Trophoblast cell (in vitro differentiated cells and primary cell): ENCODE data around the gene SRPK2.
"Not testable (repeated sequence)": the region's sequence is repeated elsewhere in the genome, so short reads cannot be mapped to it uniquely, and the experiment has no call there.

Source experiments
- DNase-seq, 2 donors: peaks; one replicate each; pipeline ENCODE4 v3.0.0-alpha.2; 2016
- H2AFZ ChIP-seq: 2 replicates; pipeline ENCODE4 v1.6.1; 2013; ENCODE audit warnings: low read length, moderate library complexity, mild to moderate bottlenecking; ENCODE audit not compliant: insufficient read depth, poor library complexity
- H2AK5ac ChIP-seq: 2 replicates; pipeline ENCODE4 v1.6.1; 2013; ENCODE audit warnings: mild to moderate bottlenecking, low read length
- H2BK120ac ChIP-seq: 2 replicates; pipeline ENCODE4 v1.6.1; 2013; ENCODE audit warnings: low read length, mild to moderate bottlenecking, moderate library complexity; ENCODE audit not compliant: insufficient read depth, poor library complexity
- H2BK12ac ChIP-seq: 2 replicates; pipeline ENCODE4 v1.6.1; 2013; ENCODE audit warnings: mild to moderate bottlenecking, low read length, moderate library complexity
- H2BK5ac ChIP-seq: 2 replicates; pipeline ENCODE4 v1.6.1; 2013; ENCODE audit warnings: low read length, low read depth, moderate library complexity, mild to moderate bottlenecking; ENCODE audit not compliant: poor library complexity
- H3K14ac ChIP-seq: 2 replicates; pipeline ENCODE4 v1.6.1; 2013; ENCODE audit warnings: mild to moderate bottlenecking, low read length
- H3K18ac ChIP-seq: 2 replicates; pipeline ENCODE4 v1.6.1; 2013; ENCODE audit warnings: mild to moderate bottlenecking, low read length
- H3K23ac ChIP-seq: 2 replicates; pipeline ENCODE4 v1.6.1; 2013; ENCODE audit warnings: low read length
- H3K27ac ChIP-seq: 2 replicates; pipeline ENCODE4 v1.5.1; 2013; ENCODE audit warnings: low read depth, mild to moderate bottlenecking, inconsistent platforms, low read length, moderate library complexity
- H3K27me3 ChIP-seq: 2 replicates; pipeline ENCODE4 v1.6.1; 2013; ENCODE audit warnings: inconsistent platforms, mild to moderate bottlenecking, low read length, moderate library complexity; ENCODE audit not compliant: insufficient read depth
- H3K36me3 ChIP-seq, 2 experiments: 1 replicate in 1 of 2; 2 replicates in 1 of 2; pipeline ENCODE4 v1.6.1; 2013; ENCODE audit warnings: low read length in 2 of 2, mild to moderate bottlenecking in 2 of 2, moderate library complexity in 1 of 2; ENCODE audit not compliant: insufficient read depth in 2 of 2, control insufficient read depth in 1 of 2
- H3K4ac ChIP-seq: 2 replicates; pipeline ENCODE4 v1.6.1; 2013; ENCODE audit warnings: low read depth, mild to moderate bottlenecking, low read length, moderate library complexity
- H3K4me1 ChIP-seq, 2 experiments: 1 replicate in 1 of 2; 2 replicates in 1 of 2; pipeline ENCODE4 v1.6.1; 2013; ENCODE audit warnings: low read length in 2 of 2, mild to moderate bottlenecking in 2 of 2, moderate library complexity in 1 of 2; ENCODE audit not compliant: insufficient read depth in 2 of 2, control insufficient read depth in 1 of 2
- H3K4me2 ChIP-seq: 2 replicates; pipeline ENCODE4 v1.6.1; 2013; ENCODE audit warnings: inconsistent platforms, mild to moderate bottlenecking, low read length, moderate library complexity
- H3K4me3 ChIP-seq: 2 replicates; pipeline ENCODE4 v1.5.1; 2013; ENCODE audit warnings: mild to moderate bottlenecking, low read depth, low read length, inconsistent platforms
- H3K79me1 ChIP-seq: one replicate; pipeline ENCODE4 v1.6.1; 2013; ENCODE audit warnings: low read length
- H3K79me2 ChIP-seq: 2 replicates; pipeline ENCODE4 v1.6.1; 2013; ENCODE audit warnings: low read length, mild to moderate bottlenecking; ENCODE audit not compliant: control insufficient read depth, insufficient read depth, poor library complexity
- H3K9ac ChIP-seq: 2 replicates; pipeline ENCODE4 v1.6.1; 2013; ENCODE audit warnings: mild to moderate bottlenecking, low read length
- H3K9me3 ChIP-seq: 2 replicates; pipeline ENCODE4 v1.6.1; 2013; ENCODE audit warnings: low read depth, mild to moderate bottlenecking, control low read depth, inconsistent platforms, low read length; ENCODE audit not compliant: insufficient read depth
- H4K12ac ChIP-seq: 2 replicates; pipeline ENCODE4 v1.6.1; 2013; ENCODE audit warnings: low read depth, mild to moderate bottlenecking, low read length, moderate library complexity
- H4K8ac ChIP-seq: 2 replicates; pipeline ENCODE4 v1.6.1; 2013; ENCODE audit warnings: low read depth, mild to moderate bottlenecking, low read length, moderate library complexity
- H4K91ac ChIP-seq: one replicate; pipeline ENCODE4 v1.6.1; 2013; ENCODE audit warnings: low read depth, mild to moderate bottlenecking, low read length, moderate library complexity
- WGBS: extraction: QIAGEN DNeasy Blood & Tissue Kit; methylation state at CpG from one replicate; pipeline ENCODE4 v1.1.7; 2013; ENCODE audit warnings: missing lambda C conversion rate; ENCODE audit not compliant: insufficient read length, insufficient coverage; ENCODE audit errors: extremely low coverage; 5-methylcytosine and 5-hydroxymethylcytosine counted together

Gene SRPK2

GRCh38 chr7:105198223-105198622 is 190.5 kb downstream of the SRPK2 start:
- Histone ChIP-seq H3K9ac (no peak overlapping the region), H2AK5ac (no peak overlapping the region), H4K8ac (no peak overlapping the region), H2BK12ac (no peak overlapping the region), H2AFZ (no peak overlapping the region), H3K27ac (no peak overlapping the region), H3K18ac (no peak overlapping the region), H3K4me1 (no peaks in the 10 kb centered on the region), H4K91ac (no peak overlapping the region), H3K4me3 (no peak overlapping the region), H3K79me1 (no peaks in the 10 kb centered on the region), H3K79me2 (no peaks in the 10 kb centered on the region), H2BK120ac (no peak overlapping the region), H4K12ac (no peak overlapping the region), H3K36me3 (no peaks in the 10 kb centered on the region), H3K27me3 (no peaks in the 10 kb centered on the region), H3K9me3 (no peaks in the 10 kb centered on the region), H2BK5ac (no peak overlapping the region), H3K4ac (no peak overlapping the region), H3K14ac (no peak overlapping the region), H3K4me2 (no peak overlapping the region), H3K23ac (no peak overlapping the region)
- no peak for DNase-seq
- WGBS, result no CpG with 5 or more reads among the region's 2 CpGs

- H4K12ac ChIP-seq, result no peak overlapping the region
- H3K4me3 ChIP-seq, result no peak overlapping the region
- H2AFZ ChIP-seq, result no peak overlapping the region
- H2BK5ac ChIP-seq, result no peak overlapping the region
- H3K79me1 ChIP-seq, result no peaks in the 10 kb centered on the region
- H3K14ac ChIP-seq, result no peak overlapping the region
- H3K9me3 ChIP-seq, result no peaks in the 10 kb centered on the region
- no peak overlapping the region for H2AK5ac ChIP-seq
- no peaks in the 10 kb centered on the region for H3K79me2 ChIP-seq
- no peak overlapping the region for H3K18ac ChIP-seq
- H3K36me3 ChIP-seq, result no peaks in the 10 kb centered on the region
- H3K4me2 ChIP-seq, result no peak overlapping the region
- no peaks in the 10 kb centered on the region for H3K27me3 ChIP-seq
- H4K91ac ChIP-seq, result no peak overlapping the region
- no peak overlapping the region for H4K8ac ChIP-seq
- no peak for DNase-seq
- no peak overlapping the region for H2BK120ac ChIP-seq
- H3K9ac ChIP-seq, result peak overlapping the region; percentile 46
- no peaks in the 10 kb centered on the region for H3K4me1 ChIP-seq
- WGBS, result no CpG with 5 or more reads among the region's 7 CpGs
- no peak overlapping the region for H3K4ac ChIP-seq
- no peak overlapping the region for H3K23ac ChIP-seq
- H2BK12ac ChIP-seq, result no peak overlapping the region
- H3K27ac ChIP-seq, result no peak overlapping the region
These were observed 192.2 kb downstream of the SRPK2 start for GRCh38 chr7:105196473-105196872.

- Histone ChIP-seq H2BK12ac (no peak overlapping the region), H4K8ac (no peak overlapping the region), H4K91ac (no peak overlapping the region), H3K14ac (no peak overlapping the region), H3K23ac (no peak overlapping the region), H3K79me2 (no peaks in the 10 kb centered on the region), H3K9ac (no peak overlapping the region), H4K12ac (no peak overlapping the region), H2BK5ac (no peak overlapping the region), H3K27ac (no peak overlapping the region), H2AK5ac (no peak overlapping the region), H3K18ac (no peak overlapping the region), H3K9me3 (no peaks in the 10 kb centered on the region), H3K4ac (no peak overlapping the region), H2AFZ (no peak overlapping the region), H3K79me1 (no peaks in the 10 kb centered on the region), H3K4me1 (no peaks in the 10 kb centered on the region), H3K4me2 (no peak overlapping the region), H3K27me3 (no peaks in the 10 kb centered on the region), H3K36me3 (no peaks in the 10 kb centered on the region), H3K4me3 (no peak overlapping the region), H2BK120ac (no peak overlapping the region)
- no peak for DNase-seq
- no CpG with 5 or more reads among the region's 1 CpG for WGBS
These were observed 192.8 kb downstream of the SRPK2 start for GRCh38 chr7:105195891-105196290.

- not testable (repeated sequence) for H3K9ac ChIP-seq, H3K23ac ChIP-seq, H3K4me2 ChIP-seq, DNase-seq, H3K4me3 ChIP-seq, H4K91ac ChIP-seq, H2BK5ac ChIP-seq, H3K27me3 ChIP-seq, H3K18ac ChIP-seq, H2BK12ac ChIP-seq, H3K36me3 ChIP-seq, H2BK120ac ChIP-seq, H3K4ac ChIP-seq, H4K8ac ChIP-seq, H3K14ac ChIP-seq, H3K79me2 ChIP-seq, H3K79me1 ChIP-seq, H4K12ac ChIP-seq, H3K4me1 ChIP-seq, H3K27ac ChIP-seq, H3K9me3 ChIP-seq, H2AFZ ChIP-seq, H2AK5ac ChIP-seq
- WGBS, result no CpG with 5 or more reads among the region's 16 CpGs
These were observed 193.8 kb downstream of the SRPK2 start for GRCh38 chr7:105194959-105195358.
